ENCODE measurements around the gene COL4A2. TPM values are rescaled to one million over a fixed set of nuclear protein-coding genes. Genes with fewer than 3 reads are reported as not detected.

The COL4A2 gene
- total and polyA plus RNA-seq, 4 donors, result 8.0 to 45.2 (median 40.3) TPM

- Histone ChIP-seq H3K4me1 (ENCODE audit: control insufficient read depth in 4 of 4, insufficient read depth in 4 of 4, low read length in 3 of 4) (peaks cover 0 to 3% (median 0%) of the 10 kb centered on the region in 4 donors), H3K9ac (ENCODE audit: low read depth in 1 of 2, low read length in 2 of 2) (no peak overlapping the region), H3K27me3 (ENCODE audit: control insufficient read depth in 4 of 4, insufficient read depth in 4 of 4, low read length in 3 of 4) (no peaks in the 10 kb centered on the region), H3K27ac (ENCODE audit: low read depth in 1 of 2, low read length in 2 of 2) (peak overlapping the region; percentile 13 to 30), H3K9me3 (ENCODE audit: control insufficient read depth in 4 of 4, low read length in 3 of 4) (no peaks in the 10 kb centered on the region), H3K4me3 (ENCODE audit: low read depth in 1 of 3, low read length in 3 of 3) (no peak overlapping the region), H3K36me3 (ENCODE audit: control insufficient read depth in 4 of 4, insufficient read depth in 3 of 4, low read depth in 1 of 4, low read length in 3 of 4) (peaks cover 0 to 2% (median 0%) of the 10 kb centered on the region in 4 donors)
- no peak for DNase-seq (ENCODE audit: low spot score)
- TF ChIP-seq MAX (IDR thresholded peaks at IDR 0.05) (no peak), RXRA (IDR thresholded peaks at IDR 0.05) (peak in 1 of 2 donors; percentile 5), EGR1 (IDR thresholded peaks at IDR 0.05; ENCODE audit: low read depth in 2 of 2) (no peak), FOXA1 (IDR thresholded peaks at IDR 0.05) (no peak), HNF4A (conservative IDR thresholded peaks at IDR 0.05) (no peak), YY1 (IDR thresholded peaks at IDR 0.05) (no peak), SP1 (IDR thresholded peaks at IDR 0.05) (no peak), FOXA2 (IDR thresholded peaks at IDR 0.05) (no peak), ZBTB33 (IDR thresholded peaks at IDR 0.05) (no peak), NR2F2 (IDR thresholded peaks at IDR 0.05) (peak; percentile 31)
- WGBS, result 49% methylated on average over 13 of the region's 13 CpGs
These were observed 31.5 kb downstream of the COL4A2 start for GRCh38 chr13:110338441-110339101.

GRCh38 chr13:110339263-110339662 lies 32.2 kb downstream of the COL4A2 start:
- H3K9ac ChIP-seq (ENCODE audit: low read depth in 1 of 2, low read length in 2 of 2), result no peak overlapping the region
- no peak for DNase-seq (ENCODE audit: low spot score)
- WGBS, result 68% methylated on average over 6 of the region's 6 CpGs
- no peak for TF ChIP-seq GABPA (IDR thresholded peaks at IDR 0.05 in 1 of 2, conservative IDR thresholded peaks at IDR 0.05 in 1 of 2)
- no peak for TF ChIP-seq RAD21 (IDR thresholded peaks at IDR 0.05)
- no peak overlapping the region for H3K4me3 ChIP-seq (ENCODE audit: low read depth in 1 of 3, low read length in 3 of 3)
- peaks cover 0 to 2% (median 0%) of the 10 kb centered on the region in 4 donors for H3K36me3 ChIP-seq (ENCODE audit: control insufficient read depth in 4 of 4, insufficient read depth in 3 of 4, low read depth in 1 of 4, low read length in 3 of 4)
- no peaks in the 10 kb centered on the region for H3K27me3 ChIP-seq (ENCODE audit: control insufficient read depth in 4 of 4, insufficient read depth in 4 of 4, low read length in 3 of 4)
- H3K4me1 ChIP-seq (ENCODE audit: control insufficient read depth in 4 of 4, insufficient read depth in 4 of 4, low read length in 3 of 4), result peaks cover 0 to 3% (median 0%) of the 10 kb centered on the region in 4 donors
- no peaks in the 10 kb centered on the region for H3K9me3 ChIP-seq (ENCODE audit: control insufficient read depth in 4 of 4, low read length in 3 of 4)
- H3K27ac ChIP-seq (ENCODE audit: low read depth in 1 of 2, low read length in 2 of 2), result peak overlapping the region in 1 of 2 donors; percentile 30

- DNase-seq (ENCODE audit: low spot score), result no peak
- 81% methylated on average over 9 of the region's 9 CpGs for WGBS
These were observed 33.0 kb downstream of the COL4A2 start for GRCh38 chr13:110339975-110340550.

More at GRCh38 chr13:110339975-110340550, 33.0 kb downstream of the COL4A2 start:
- H3K27ac ChIP-seq (ENCODE audit: low read depth in 1 of 2, low read length in 2 of 2), result peak overlapping the region; percentile 59 to 85
- H3K4me1 ChIP-seq (ENCODE audit: control insufficient read depth in 4 of 4, insufficient read depth in 4 of 4, low read length in 3 of 4), result peaks cover 0 to 3% (median 0%) of the 10 kb centered on the region in 4 donors
- no peak overlapping the region for H3K4me3 ChIP-seq (ENCODE audit: low read depth in 1 of 3, low read length in 3 of 3)
- TF ChIP-seq REST (IDR thresholded peaks at IDR 0.05), result no peak
- TF ChIP-seq TAF1 (conservative IDR thresholded peaks at IDR 0.05), result no peak
- TF ChIP-seq FOXA1 (IDR thresholded peaks at IDR 0.05), result no peak
- TF ChIP-seq JUND (IDR thresholded peaks at IDR 0.05), result no peak
- TF ChIP-seq GABPA (IDR thresholded peaks at IDR 0.05 in 1 of 2, conservative IDR thresholded peaks at IDR 0.05 in 1 of 2), result no peak
- H3K27me3 ChIP-seq (ENCODE audit: control insufficient read depth in 4 of 4, insufficient read depth in 4 of 4, low read length in 3 of 4), result no peaks in the 10 kb centered on the region
- H3K36me3 ChIP-seq (ENCODE audit: control insufficient read depth in 4 of 4, insufficient read depth in 3 of 4, low read depth in 1 of 4, low read length in 3 of 4), result no peaks in the 10 kb centered on the region
- no peaks in the 10 kb centered on the region for H3K9me3 ChIP-seq (ENCODE audit: control insufficient read depth in 4 of 4, low read length in 3 of 4)
- no peak overlapping the region for H3K9ac ChIP-seq (ENCODE audit: low read depth in 1 of 2, low read length in 2 of 2)

Measured in liver (tissue), 9 donors.